CD14-positive monocyte (primary cell): ENCODE results near the gene YES1. TPM values are rescaled to one million over a fixed set of nuclear protein-coding genes. Genes with fewer than 3 reads are reported as not detected.
"Not testable (repeated sequence)": the region's sequence is repeated elsewhere in the genome, so short reads cannot be mapped to it uniquely, and the experiment has no call there.

Source experiments
- DNase-seq, 3 donors: peaks; one replicate each; pipeline ENCODE4 v3.0.0-alpha.2; 2011 to 2022
- H2AFZ ChIP-seq: 2 replicates; pipeline ENCODE4 v1.6.0; 2012; ENCODE audit warnings: mild to moderate bottlenecking, low read depth, low read length, inconsistent platforms; ENCODE audit not compliant: insufficient read depth, poor library complexity, severe bottlenecking
- H3K27ac ChIP-seq, 2 donors: 1 replicate in 1 of 2; 2 replicates in 1 of 2; pipeline ENCODE4 v1.5.1; 2012 to 2013; ENCODE audit warnings: low read length in 2 of 2, control low read depth in 1 of 2, inconsistent platforms in 1 of 2, low read depth in 1 of 2, mild to moderate bottlenecking in 1 of 2
- H3K27me3 ChIP-seq, 2 donors: one replicate each; pipeline versions ENCODE4 v1.6.0 to v1.6.1; 2011 to 2013; ENCODE audit warnings: low read length in 2 of 2; ENCODE audit not compliant: control insufficient read depth in 2 of 2, insufficient read depth in 2 of 2
- H3K36me3 ChIP-seq, 2 donors: replicated peaks in 1 of 2; 1 replicate in 1 of 2; 2 replicates in 1 of 2; pipeline versions ENCODE4 v1.5.1 to v1.6.1; 2012 to 2013; ENCODE audit warnings: low read length in 2 of 2, control low read depth in 1 of 2, inconsistent platforms in 1 of 2, mild to moderate bottlenecking in 1 of 2; ENCODE audit not compliant: insufficient read depth in 2 of 2, control insufficient read depth in 1 of 2
- H3K4me1 ChIP-seq, 2 donors: 1 replicate in 1 of 2; 2 replicates in 1 of 2; pipeline versions ENCODE4 v1.5.1 to v1.6.1; 2012 to 2013; ENCODE audit warnings: low read length in 2 of 2, control low read depth in 1 of 2, inconsistent platforms in 1 of 2, mild to moderate bottlenecking in 1 of 2, moderate library complexity in 1 of 2; ENCODE audit not compliant: insufficient read depth in 2 of 2, control insufficient read depth in 1 of 2
- H3K4me2 ChIP-seq: replicated peaks from 2 replicates; pipeline ENCODE3; 2012; ENCODE audit warnings: low read length, moderate library complexity, mild to moderate bottlenecking; ENCODE audit not compliant: poor library complexity, severe bottlenecking; ENCODE audit errors: extremely low read depth
- H3K4me3 ChIP-seq, 3 experiments: fragments of 200-600 bp in 1 of 3; sonication (generic) in 1 of 3; replicated peaks in 1 of 3; 1 replicate in 2 of 3; 2 replicates in 1 of 3; pipeline ENCODE4 v1.5.1; 2011 to 2013; ENCODE audit warnings: low read length in 3 of 3, mild to moderate bottlenecking in 3 of 3, control low read depth in 2 of 3, low read depth in 2 of 3, inconsistent platforms in 1 of 3, moderate library complexity in 1 of 3
- H3K79me2 ChIP-seq: 2 replicates; pipeline ENCODE4 v1.6.0; 2012; ENCODE audit warnings: mild to moderate bottlenecking, control low read depth, inconsistent platforms, low read length, moderate library complexity; ENCODE audit not compliant: insufficient read depth
- H3K9ac ChIP-seq: 2 replicates; pipeline ENCODE4 v1.6.0; 2017; ENCODE audit warnings: low read length, mild to moderate bottlenecking; ENCODE audit not compliant: insufficient read depth, poor library complexity, severe bottlenecking
- H3K9me3 ChIP-seq, 2 donors: replicated peaks in 1 of 2; 1 replicate in 1 of 2; 2 replicates in 1 of 2; pipeline versions ENCODE4 v1.5.1 to v1.6.1; 2012 to 2013; ENCODE audit warnings: low read length in 2 of 2, control low read depth in 1 of 2; ENCODE audit not compliant: control insufficient read depth in 1 of 2, insufficient read depth in 1 of 2
- H4K20me1 ChIP-seq: 2 replicates; pipeline ENCODE4 v1.6.0; 2012; ENCODE audit warnings: mild to moderate bottlenecking, low read length, control low read depth, moderate library complexity; ENCODE audit not compliant: insufficient read depth
- H3K27ac Mint-ChIP-seq, 7 donors: one replicate each; pipeline ENCODE4 v1.8.0; 2020; ENCODE audit warnings: mild to moderate bottlenecking in 7 of 7, mixed read lengths in 7 of 7, moderate library complexity in 6 of 7, inconsistent platforms in 2 of 7
- H3K27me3 Mint-ChIP-seq, 3 donors: one replicate each; pipeline ENCODE4 v1.8.0; 2021 to 2022; ENCODE audit warnings: low read depth in 3 of 3, mild to moderate bottlenecking in 3 of 3, mixed read lengths in 3 of 3, moderate library complexity in 3 of 3, inconsistent platforms in 1 of 3
- H3K36me3 Mint-ChIP-seq, 2 donors: one replicate each; pipeline ENCODE4 v1.8.0; 2020; ENCODE audit warnings: mixed read lengths in 2 of 2, inconsistent platforms in 1 of 2, mild to moderate bottlenecking in 1 of 2
- H3K4me1 Mint-ChIP-seq: one replicate; pipeline ENCODE4 v1.8.0; 2020; ENCODE audit warnings: mild to moderate bottlenecking, mixed read lengths
- H3K4me3 Mint-ChIP-seq, 2 donors: one replicate each; pipeline ENCODE4 v1.8.0; 2020; ENCODE audit warnings: mild to moderate bottlenecking in 2 of 2, mixed read lengths in 2 of 2, moderate library complexity in 1 of 2
- H3K9me3 Mint-ChIP-seq, 7 donors: one replicate each; pipeline ENCODE4 v1.8.0; 2020 to 2022; ENCODE audit warnings: mixed read lengths in 7 of 7, mild to moderate bottlenecking in 6 of 7, moderate library complexity in 6 of 7, inconsistent platforms in 2 of 7
- CTCF ChIP-seq: fragments of 200-600 bp; IDR thresholded peaks from one replicate; pipeline ENCODE4 v1.8.0; 2022; ENCODE audit warnings: antibody characterized with exemption, mild to moderate bottlenecking
- WGBS: methylation state at CpG from one replicate; pipeline ENCODE4 v1.1.5; 2013; ENCODE audit warnings: missing lambda C conversion rate; ENCODE audit not compliant: insufficient coverage; 5-methylcytosine and 5-hydroxymethylcytosine counted together
- intact Hi-C, 2 donors: fragments of 100-400 bp; cut with micrococcal nuclease; formaldehyde crosslinking; loops; one replicate each; pipeline versions ENCODE4 v1.15.0 to v1.15.1; 2023
- polyA plus RNA-seq, 3 donors: library from polyadenylated mRNA; depleted of rRNA in 1 of 3; unstranded in 2 of 3; stranded (reverse) in 1 of 3; fragments of 300-500 nt in 2 of 3; fragments of >200 nt in 1 of 3; fragmentation: Illumina TruSeq in 2 of 3; gene quantifications; 1 replicate in 2 of 3; 2 replicates in 1 of 3; pipeline ENCODE4 v1.2.3, GENCODE V29; 2012 to 2021

The YES1 gene
- polyA plus RNA-seq, 3 donors: not detected

GRCh38 chr18:683531-683930 is 128.5 kb downstream of the YES1 start:
- H3K4me2 ChIP-seq: no peak overlapping the region
- H4K20me1 ChIP-seq: no peaks in the 10 kb centered on the region
- Mint-ChIP-seq H3K4me1 (peaks cover 10% of the 10 kb centered on the region), H3K4me3 (no peak overlapping the region), H3K27me3 (no peaks in the 10 kb centered on the region), H3K9me3 (no peaks in the 10 kb centered on the region), H3K36me3 (peaks cover 28 to 30% of the 10 kb centered on the region in 2 donors), H3K27ac (no peak overlapping the region)
- WGBS: 80% methylated on average over 4 of the region's 5 CpGs
- H3K9me3 ChIP-seq: no peaks in the 10 kb centered on the region
- H2AFZ ChIP-seq: no peak overlapping the region
- TF ChIP-seq CTCF: no peak
- H3K79me2 ChIP-seq: no peaks in the 10 kb centered on the region
- H3K36me3 ChIP-seq: peaks cover 2 to 20% of the 10 kb centered on the region in 2 donors
- H3K27ac ChIP-seq: no peak overlapping the region
- no peak overlapping the region for H3K4me3 ChIP-seq
- H3K9ac ChIP-seq: no peak overlapping the region
- no peaks in the 10 kb centered on the region for H3K27me3 ChIP-seq
- intact Hi-C loops: no loop called here
- H3K4me1 ChIP-seq: no peaks in the 10 kb centered on the region
- no peak for DNase-seq

DNA sequence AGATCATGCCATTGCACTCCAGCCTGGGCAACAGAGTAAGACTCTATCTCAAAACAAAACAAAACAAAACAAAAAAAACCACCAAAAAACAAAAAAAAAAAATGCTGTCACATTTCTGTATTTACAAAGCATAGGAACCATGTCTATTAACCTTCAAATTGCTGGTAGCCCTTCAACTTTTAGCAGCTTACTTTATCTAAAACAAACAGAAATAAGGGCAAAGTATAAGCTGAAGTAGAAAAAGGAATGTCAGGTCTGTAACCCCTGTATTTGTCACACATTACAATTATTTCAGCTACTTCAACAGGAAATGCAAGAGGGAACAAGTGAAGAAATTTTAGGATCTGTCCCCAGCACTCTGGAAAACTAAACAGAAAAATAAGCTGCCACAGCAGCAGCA is 129.2 kb downstream of the YES1 start:
- Histone ChIP-seq H3K9me3 (no peaks in the 10 kb centered on the region), H3K4me3 (no peak overlapping the region), H3K79me2 (no peaks in the 10 kb centered on the region), H3K4me1 (no peaks in the 10 kb centered on the region), H3K27me3 (no peaks in the 10 kb centered on the region), H3K4me2 (no peak overlapping the region), H3K36me3 (peaks cover 2 to 23% of the 10 kb centered on the region in 2 donors), H3K27ac (no peak overlapping the region), H3K9ac (no peak overlapping the region), H2AFZ (no peak overlapping the region), H4K20me1 (no peaks in the 10 kb centered on the region)
- H3K9me3 Mint-ChIP-seq: no peaks in the 10 kb centered on the region
- H3K4me1 Mint-ChIP-seq: peaks cover 3% of the 10 kb centered on the region
- H3K27me3 Mint-ChIP-seq: no peaks in the 10 kb centered on the region
- DNase-seq: no peak
- H3K27ac Mint-ChIP-seq: no peak overlapping the region
- intact Hi-C loops: no loop called here
- no peak for TF ChIP-seq CTCF
- H3K4me3 Mint-ChIP-seq: no peak overlapping the region
- peaks cover 30 to 31% of the 10 kb centered on the region in 2 donors for H3K36me3 Mint-ChIP-seq

GRCh38 chr18:682416-682815 is 129.6 kb downstream of the YES1 start:
- peaks cover 30% of the 10 kb centered on the region in 2 donors for H3K36me3 Mint-ChIP-seq
- H3K79me2 ChIP-seq, H3K9ac ChIP-seq, H4K20me1 ChIP-seq, H2AFZ ChIP-seq, DNase-seq, H3K4me1 ChIP-seq, intact Hi-C loops, H3K9me3 ChIP-seq, H3K4me3 Mint-ChIP-seq, H3K27ac ChIP-seq, H3K4me2 ChIP-seq, H3K27ac Mint-ChIP-seq, H3K9me3 Mint-ChIP-seq, H3K4me1 Mint-ChIP-seq, H3K27me3 Mint-ChIP-seq, H3K27me3 ChIP-seq, H3K4me3 ChIP-seq: not testable (repeated sequence)
- 100% methylated on average over 4 of the region's 9 CpGs for WGBS
- peaks cover 2 to 27% of the 10 kb centered on the region in 2 donors for H3K36me3 ChIP-seq
